NCI-H2227 (cell line): ENCODE results near the gene CREB1.
"Not testable (repeated sequence)": the region's sequence is repeated elsewhere in the genome, so short reads cannot be mapped to it uniquely, and the experiment has no call there.

ENCODE experiments used
- DNase-seq: peaks from one replicate; lab custom pipeline; 2025; ENCODE audit not compliant: unreplicated experiment; lab: John Stamatoyannopoulos, UW

CREB1 gene

GRCh38 chr2:207614824-207615223 is 85.1 kb downstream of the CREB1 start:
- no peak for DNase-seq

GRCh38 chr2:207616185-207616584 is 86.4 kb downstream of the CREB1 start:
- DNase-seq = no peak

- DNase-seq = no peak
These were observed 87.4 kb downstream of the CREB1 start for GRCh38 chr2:207617011-207617671.

- DNase-seq = no peak
These were observed 90.0 kb downstream of the CREB1 start for GRCh38 chr2:207619764-207620203.

GRCh38 chr2:207621501-207622039 is 91.8 kb downstream of the CREB1 start:
- no peak for DNase-seq

- peak; percentile 79 for DNase-seq
These were observed 94.6 kb downstream of the CREB1 start for GRCh38 chr2:207624185-207625013.

GRCh38 chr2:207625014-207625907 is 95.5 kb downstream of the CREB1 start, which contains the start of gene METTL21A:
TSS of gene METTL21A (minus strand) at chr2:207625394. CDS start at chr2:207624375, 1,019 bp downstream.
- DNase-seq = peak; percentile 97

- DNase-seq = no peak
These were observed 99.8 kb downstream of the CREB1 start for GRCh38 chr2:207629553-207629952.

- no peak for DNase-seq
These were observed 100.7 kb downstream of the CREB1 start for GRCh38 chr2:207630491-207630890.

- DNase-seq = no peak
These were observed 103.1 kb downstream of the CREB1 start for GRCh38 chr2:207632575-207633493.

- DNase-seq = no peak
These were observed 103.9 kb downstream of the CREB1 start for GRCh38 chr2:207633686-207634085.

GRCh38 chr2:207635468-207636200 is 105.9 kb downstream of the CREB1 start:
- no peak for DNase-seq

GRCh38 chr2:207639288-207639687 is 109.5 kb downstream of the CREB1 start:
- not testable (repeated sequence) for DNase-seq

GRCh38 chr2:207640160-207640559 is 110.4 kb downstream of the CREB1 start:
- DNase-seq = no peak

GRCh38 chr2:207640661-207641060 is 110.9 kb downstream of the CREB1 start:
- DNase-seq = no peak

GRCh38 chr2:207643892-207644291 is 114.1 kb downstream of the CREB1 start:
- no peak for DNase-seq

GRCh38 chr2:207646582-207646981 is 116.8 kb downstream of the CREB1 start:
- DNase-seq = not testable (repeated sequence)
